Tibial nerve (tissue), 4 donors: Measurements from ENCODE around the gene GGTLC1. TPM values are rescaled to one million over a fixed set of nuclear protein-coding genes. Genes with fewer than 3 reads are reported as not detected.
A peak's percentile ranks its signal among the peaks of the same experiment; 100 is the strongest.

Source experiments
- DNase-seq, 2 donors: peaks; one replicate each; pipeline ENCODE4 v3.0.0-alpha.2; 2019; ENCODE audit warnings: low spot score in 2 of 2
- H3K27ac ChIP-seq, 4 donors: fragments of 200-600 bp; sonication (generic) in 3 of 4; one replicate each; pipeline ENCODE4 v1.5.1; 2017 to 2019; ENCODE audit warnings: mild to moderate bottlenecking in 1 of 4
- H3K27me3 ChIP-seq, 2 donors: fragments of 200-600 bp; sonication (generic) in 1 of 2; one replicate each; pipeline versions ENCODE4 v1.5.1 to v1.6.0; 2017 to 2019
- H3K36me3 ChIP-seq, 3 donors: fragments of 200-600 bp; sonication (generic); one replicate each; pipeline ENCODE4 v1.5.1; 2018 to 2019
- H3K4me1 ChIP-seq, 4 donors: fragments of 200-600 bp; sonication (generic) in 3 of 4; one replicate each; pipeline ENCODE4 v1.5.1; 2017 to 2019
- H3K4me3 ChIP-seq, 4 donors: fragments of 200-600 bp; sonication (generic) in 3 of 4; one replicate each; pipeline ENCODE4 v1.5.1; 2017 to 2019; ENCODE audit warnings: mild to moderate bottlenecking in 1 of 4, moderate library complexity in 1 of 4
- H3K9me3 ChIP-seq, 4 donors: fragments of 200-600 bp; sonication (generic) in 3 of 4; one replicate each; pipeline ENCODE4 v1.5.1; 2017 to 2019
- CTCF ChIP-seq, 5 experiments: fragments of 200-600 bp in 3 of 5; fragments of 450-650 bp in 2 of 5; sonication (generic) in 3 of 5; IDR thresholded peaks; one replicate each; pipeline ENCODE4 v1.5.1; 2016 to 2019; ENCODE audit warnings: antibody characterized with exemption in 5 of 5, mild to moderate bottlenecking in 3 of 5, moderate library complexity in 2 of 5
- EP300 ChIP-seq, 2 donors: sonication (generic); formaldehyde crosslinking; IDR thresholded peaks; one replicate each; pipeline ENCODE4 v1.6.1; 2017; ENCODE audit warnings: antibody characterized with exemption in 2 of 2, mild to moderate bottlenecking in 1 of 2
- POLR2A ChIP-seq, 2 donors: fragments of 450-650 bp; IDR thresholded peaks; one replicate each; pipeline ENCODE4 v1.6.1; 2017; ENCODE audit warnings: antibody characterized with exemption in 2 of 2, mild to moderate bottlenecking in 2 of 2, moderate library complexity in 2 of 2
- WGBS, 2 donors: methylation state at CpG; one replicate each; pipeline ENCODE4 v1.1.5; 2018; 5-methylcytosine and 5-hydroxymethylcytosine counted together
- total RNA-seq, 4 donors: library from RNA; depleted of rRNA; stranded (reverse); fragments of >200 nt; gene quantifications; one replicate each; pipeline ENCODE4 v1.1.0, GENCODE V29; 2016

Gene GGTLC1
- total RNA-seq, 4 donors from 2014 or later: not detected

GRCh38 chr20:24027229-24027628 lies 38.6 kb upstream of the GGTLC1 start:
- WGBS, 2 donors: 26 to 39% methylated on average over 6 of the region's 6 CpGs
- Histone ChIP-seq H3K36me3 (no peaks in the 10 kb centered on the region), H3K27ac (peak overlapping the region in 3 of 4 donors; percentile 11 to 71 (median 43)), H3K27me3 (no peaks in the 10 kb centered on the region), H3K9me3 (no peaks in the 10 kb centered on the region), H3K4me3 (no peak overlapping the region), H3K4me1 (peaks cover 0 to 6% (median 0%) of the 10 kb centered on the region in 4 donors)
- TF ChIP-seq EP300 (IDR thresholded peaks at IDR 0.05): peak; percentile 81 to 88
- TF ChIP-seq POLR2A (IDR thresholded peaks at IDR 0.05): no peak
- peak; percentile 44 to 68 for DNase-seq

- no peak overlapping the region for H3K27ac ChIP-seq
- TF ChIP-seq POLR2A (IDR thresholded peaks at IDR 0.05) (no peak), CTCF (IDR thresholded peaks at IDR 0.05) (no peak), EP300 (IDR thresholded peaks at IDR 0.05) (no peak)
- WGBS, 2 donors: 68 to 69% methylated on average over 4 of the region's 4 CpGs
- no peaks in the 10 kb centered on the region for H3K9me3 ChIP-seq
- no peak for DNase-seq
- H3K27me3 ChIP-seq: no peaks in the 10 kb centered on the region
- no peaks in the 10 kb centered on the region for H3K36me3 ChIP-seq
- no peak overlapping the region for H3K4me3 ChIP-seq
- H3K4me1 ChIP-seq: peaks cover 0 to 5% (median 0%) of the 10 kb centered on the region in 4 donors
Measured at GRCh38 chr20:24022621-24023180, 34.1 kb upstream of the GGTLC1 start.

GRCh38 chr20:24018796-24019195 lies 30.2 kb upstream of the GGTLC1 start:
- no peaks in the 10 kb centered on the region for H3K9me3 ChIP-seq

GRCh38 chr20:24017458-24017755 lies 28.8 kb upstream of the GGTLC1 start:
- TF ChIP-seq EP300 (IDR thresholded peaks at IDR 0.05) (no peak), CTCF (IDR thresholded peaks at IDR 0.05) (no peak), POLR2A (IDR thresholded peaks at IDR 0.05) (no peak)
- H3K9me3 ChIP-seq: no peaks in the 10 kb centered on the region
- no peak for DNase-seq
- H3K36me3 ChIP-seq: no peaks in the 10 kb centered on the region
- H3K27ac ChIP-seq: no peak overlapping the region
- H3K27me3 ChIP-seq: no peaks in the 10 kb centered on the region
- H3K4me1 ChIP-seq: no peaks in the 10 kb centered on the region
- H3K4me3 ChIP-seq: no peak overlapping the region
- 30 to 35% methylated on average over 3 of the region's 3 CpGs for WGBS, 2 donors

More at GRCh38 chr20:24018796-24019195, 30.2 kb upstream of the GGTLC1 start:
- no peak for TF ChIP-seq POLR2A (IDR thresholded peaks at IDR 0.05)
- TF ChIP-seq EP300 (IDR thresholded peaks at IDR 0.05): no peak
- no peak for TF ChIP-seq CTCF (IDR thresholded peaks at IDR 0.05)
- H3K27me3 ChIP-seq: no peaks in the 10 kb centered on the region
- DNase-seq: no peak
- H3K36me3 ChIP-seq: no peaks in the 10 kb centered on the region
- no peak overlapping the region for H3K27ac ChIP-seq
- whole genome bisulfite sequencing, 2 donors: 46 to 61% methylated on average over 2 of the region's 2 CpGs
- no peaks in the 10 kb centered on the region for H3K4me1 ChIP-seq
- H3K4me3 ChIP-seq: no peak overlapping the region

GRCh38 chr20:24016607-24017457 lies 28.3 kb upstream of the GGTLC1 start:
- TF ChIP-seq POLR2A (IDR thresholded peaks at IDR 0.05): no peak
- no peak for TF ChIP-seq EP300 (IDR thresholded peaks at IDR 0.05)
- no peak for TF ChIP-seq CTCF (IDR thresholded peaks at IDR 0.05)
- H3K9me3 ChIP-seq: no peaks in the 10 kb centered on the region
- WGBS, 2 donors: 49 to 65% methylated on average over 8 of the region's 8 CpGs
- no peak overlapping the region for H3K27ac ChIP-seq
- H3K27me3 ChIP-seq: no peaks in the 10 kb centered on the region
- H3K4me1 ChIP-seq: no peaks in the 10 kb centered on the region
- H3K4me3 ChIP-seq: no peak overlapping the region
- H3K36me3 ChIP-seq: no peaks in the 10 kb centered on the region
- no peak for DNase-seq
